NCI-H345 treated with DMSO at 0.1 percent for 48 hours (cell line): ENCODE data around the gene ITSN1.
"Not testable (repeated sequence)": the region's sequence is repeated elsewhere in the genome, so short reads cannot be mapped to it uniquely, and the experiment has no call there.

ENCODE experiments used
- DNase-seq: peaks from one replicate; lab custom pipeline; 2025; ENCODE audit not compliant: unreplicated experiment; lab: John Stamatoyannopoulos, UW

ITSN1 gene

DNA sequence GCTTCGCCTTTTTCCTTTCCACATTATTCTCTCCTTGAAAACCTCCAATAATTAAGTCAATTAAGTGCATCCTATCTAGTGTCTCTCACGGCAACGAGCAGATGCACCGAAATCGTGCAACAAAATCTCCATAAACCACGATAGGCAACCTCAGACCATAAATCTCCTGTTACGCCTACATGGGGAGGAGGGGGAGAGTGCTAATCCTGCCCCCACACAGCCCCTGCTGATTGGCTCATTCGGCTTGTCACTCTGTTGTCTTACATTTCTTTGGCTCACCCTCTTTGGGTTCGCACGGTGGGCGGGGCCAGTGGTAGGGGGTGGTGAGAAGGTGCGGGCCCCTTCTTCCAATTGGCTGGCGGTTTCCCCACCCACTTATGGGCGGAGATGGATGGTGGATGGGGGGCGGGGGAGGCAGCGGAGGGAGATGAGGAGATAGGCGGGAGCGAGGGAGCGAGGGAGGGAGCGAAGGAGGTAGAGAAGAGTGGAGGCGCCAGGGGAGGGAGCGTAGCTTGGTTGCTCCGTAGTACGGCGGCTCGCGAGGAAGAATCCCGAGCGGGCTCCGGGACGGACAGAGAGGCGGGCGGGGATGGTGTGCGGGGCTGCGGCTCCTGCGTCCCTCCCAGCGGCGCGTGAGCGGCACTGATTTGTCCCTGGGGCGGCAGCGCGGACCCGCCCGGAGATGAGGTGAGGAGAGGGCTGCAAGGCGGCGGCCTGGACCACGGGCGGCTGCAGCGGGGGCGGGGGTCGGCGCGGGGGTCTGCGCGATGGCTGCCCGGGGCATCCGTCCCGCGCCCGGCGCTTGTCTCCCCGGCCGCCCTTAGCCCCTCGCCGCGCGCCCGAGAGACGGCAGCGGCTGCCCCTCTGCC lies at the start of gene ITSN1:
TSS of gene ITSN1 (plus strand) at position 475 of the 869 bp plus-strand sequence. CDS start 76,328 bp downstream, outside the sequence.
- DNase-seq = peak; percentile 99

- no peak for DNase-seq
These were observed 44.2 kb upstream of the ITSN1 start for GRCh38 chr21:33598051-33598450.

DNA sequence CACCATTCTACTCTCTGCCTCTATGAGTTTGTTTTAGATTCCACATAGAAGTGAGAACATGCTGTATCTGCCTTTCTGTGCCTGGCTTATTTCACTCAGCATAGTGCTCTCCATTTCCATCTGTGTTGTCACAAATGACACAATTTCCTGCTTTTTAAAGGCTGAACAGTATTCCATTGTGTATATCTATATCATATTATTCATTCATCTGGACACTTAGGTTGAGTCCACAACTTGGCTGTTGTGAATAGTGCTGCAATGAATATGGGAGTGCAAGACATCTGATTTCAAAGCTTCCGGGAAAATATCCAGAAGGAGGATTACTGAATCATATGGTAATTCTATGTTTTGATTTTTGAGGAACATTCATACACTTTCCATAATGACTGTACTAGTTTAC lies 33.7 kb upstream of the ITSN1 start:
- no peak for DNase-seq

GRCh38 chr21:33611006-33611744 lies 31.1 kb upstream of the ITSN1 start:
- DNase-seq = no peak

GRCh38 chr21:33617565-33617964 lies 24.7 kb upstream of the ITSN1 start:
- DNase-seq = not testable (repeated sequence)

DNA sequence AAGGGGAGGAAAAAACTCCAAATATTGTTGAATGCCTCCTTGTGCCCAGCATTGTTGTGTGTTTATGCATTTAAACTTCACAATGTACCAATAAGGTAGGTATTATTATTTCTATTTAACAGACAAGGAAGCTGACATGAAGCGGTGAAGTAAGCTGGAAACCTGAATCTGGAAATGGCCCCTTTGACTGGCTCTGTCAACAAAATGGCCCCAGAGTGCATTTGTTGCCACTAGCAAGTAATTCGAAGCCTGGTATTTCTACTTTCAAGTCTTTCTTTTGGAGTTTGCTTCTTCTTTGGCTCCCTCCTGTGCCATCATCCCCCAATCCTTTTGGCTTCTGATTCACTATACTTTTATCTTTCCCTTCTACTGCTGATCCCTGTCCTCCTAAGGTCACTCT lies 23.9 kb upstream of the ITSN1 start:
- no peak for DNase-seq

DNA sequence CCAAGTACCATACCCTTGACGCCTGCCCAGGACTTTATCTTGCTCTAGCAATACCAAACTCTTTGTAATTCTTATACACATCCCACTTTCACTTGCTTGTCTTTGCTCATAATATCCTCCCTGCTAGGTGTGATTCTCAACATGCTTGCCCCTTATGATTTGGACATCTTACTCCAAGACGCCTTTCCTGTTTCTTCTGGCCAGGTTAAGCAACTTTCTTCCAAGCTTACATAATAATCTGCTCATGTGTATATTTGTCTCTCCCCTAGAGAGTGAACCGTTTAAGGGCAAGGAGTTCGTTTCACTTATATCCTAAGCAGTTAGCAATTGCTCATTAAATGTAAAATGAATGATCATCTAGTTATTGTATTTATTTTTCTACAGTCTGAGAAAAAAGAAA lies 22.6 kb upstream of the ITSN1 start:
- DNase-seq = no peak

GRCh38 chr21:33622253-33622652 lies 20.0 kb upstream of the ITSN1 start:
- DNase-seq = no peak

DNA sequence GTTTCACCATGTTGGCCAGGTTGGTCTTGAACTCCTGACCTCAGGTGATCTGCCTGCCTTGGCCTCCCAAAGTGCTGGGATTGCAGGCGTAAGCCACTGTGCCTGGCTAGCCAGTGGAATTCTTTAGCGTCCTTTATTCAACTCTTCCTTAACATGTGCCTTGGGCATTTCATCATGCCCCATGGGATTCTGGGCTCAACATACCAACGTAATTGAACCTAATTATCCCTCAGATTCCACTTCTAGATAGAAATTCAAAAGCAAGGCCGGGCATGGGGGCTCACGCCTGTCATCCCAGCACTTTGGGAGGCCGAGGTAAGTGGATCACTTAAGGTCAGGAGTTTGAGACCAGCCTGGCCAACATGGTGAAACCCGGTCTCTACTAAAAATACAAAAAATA lies 16.1 kb upstream of the ITSN1 start:
- DNase-seq = not testable (repeated sequence)

DNA sequence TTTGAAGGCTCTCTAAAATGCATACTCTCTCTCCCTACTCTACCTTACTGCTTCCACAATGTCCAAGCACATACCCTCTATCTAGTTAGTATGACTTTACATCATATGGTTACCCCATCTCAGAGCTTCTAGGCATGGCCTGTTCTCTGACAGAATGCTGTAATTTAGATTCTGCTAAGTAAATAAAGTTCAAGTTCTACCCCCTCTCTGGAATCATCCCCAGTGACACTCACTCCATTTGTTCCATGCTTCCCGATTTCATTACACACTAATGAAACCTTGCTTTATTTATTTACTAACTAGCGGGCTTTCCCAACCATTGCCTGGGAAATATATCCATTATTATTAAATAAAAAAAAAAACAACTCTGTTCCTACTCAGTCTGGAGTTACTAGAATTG lies 8.0 kb upstream of the ITSN1 start:
- DNase-seq = no peak

GRCh38 chr21:33640697-33641351 lies 1.5 kb upstream of the ITSN1 start:
- peak; percentile 74 for DNase-seq

DNA sequence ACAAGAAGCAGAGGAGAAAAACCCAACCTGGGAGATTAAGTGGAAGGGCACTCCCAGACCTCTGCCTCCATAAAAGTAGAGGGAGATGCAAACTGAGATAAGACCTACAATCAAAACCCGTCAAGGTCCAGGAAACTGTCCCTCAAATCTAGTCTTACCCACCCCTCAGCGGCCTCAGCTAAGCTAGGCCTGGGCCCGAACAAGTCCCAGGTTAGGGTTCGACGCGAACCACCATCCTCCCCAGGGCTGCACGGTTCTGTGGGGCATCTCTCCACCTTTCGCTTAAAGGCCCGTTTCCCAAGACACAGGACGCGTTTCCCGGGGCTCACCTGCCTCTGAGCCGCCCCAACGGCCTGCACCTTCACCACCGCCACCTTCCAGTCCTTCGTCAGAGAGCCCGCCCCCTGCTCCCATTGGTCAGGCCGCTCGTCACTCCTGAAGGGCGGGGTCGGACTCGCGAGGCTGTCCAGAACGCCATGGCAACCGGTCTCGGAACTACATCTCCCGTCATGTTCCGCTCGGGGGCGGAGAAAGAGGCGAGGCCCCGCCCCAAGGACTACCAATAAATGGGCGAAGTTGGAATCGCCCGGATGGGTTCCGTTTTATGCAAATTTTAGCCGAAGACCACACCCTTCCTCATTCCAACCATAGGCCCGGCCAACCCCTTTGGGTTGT lies 812 bp upstream of the ITSN1 start, which contains the start of gene CRYZL1:
TSS of gene CRYZL1 (minus strand) at position 390 of the 675 bp plus-strand sequence. CDS start 10,190 bp downstream, outside the sequence.
- DNase-seq = peak; percentile 99

DNA sequence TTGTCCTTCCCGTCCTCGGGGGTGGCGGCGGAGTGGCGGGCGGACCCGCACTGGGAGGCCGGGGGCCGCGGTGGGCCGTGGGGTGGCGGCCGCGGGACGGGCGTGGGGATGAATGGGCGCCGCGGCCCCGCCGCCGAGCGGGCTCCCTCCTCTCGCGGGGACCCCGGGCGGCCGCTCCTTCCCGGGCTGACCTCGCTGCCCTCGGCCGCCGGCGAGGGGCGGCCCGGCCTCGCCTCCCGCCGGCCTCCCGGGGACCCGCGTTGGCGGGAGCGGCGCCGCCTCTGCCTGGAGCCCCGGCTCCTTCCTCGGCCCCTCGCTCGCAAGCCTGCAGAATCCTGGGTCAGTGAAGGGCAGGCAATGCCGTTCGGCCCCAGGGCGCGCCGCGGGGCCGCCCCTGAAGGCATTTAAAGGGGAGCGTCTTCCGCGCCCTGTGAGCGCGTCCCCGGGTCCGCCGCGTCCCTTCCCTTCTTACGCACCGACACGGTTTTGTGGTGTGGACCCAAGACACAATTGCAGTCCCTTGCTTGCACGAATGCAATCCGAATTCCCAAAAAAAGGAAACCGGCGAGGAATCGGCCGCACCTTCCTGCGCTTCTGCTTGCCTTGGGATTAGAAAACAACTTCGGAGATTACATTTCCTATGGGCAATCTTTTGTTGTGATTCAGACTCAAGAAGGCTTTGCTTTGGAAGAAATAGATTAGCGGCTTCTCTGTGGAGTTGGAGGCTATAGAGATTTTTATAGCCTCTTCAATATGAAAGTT lies 776 bp downstream of the ITSN1 start:
- DNase-seq = no peak

DNA sequence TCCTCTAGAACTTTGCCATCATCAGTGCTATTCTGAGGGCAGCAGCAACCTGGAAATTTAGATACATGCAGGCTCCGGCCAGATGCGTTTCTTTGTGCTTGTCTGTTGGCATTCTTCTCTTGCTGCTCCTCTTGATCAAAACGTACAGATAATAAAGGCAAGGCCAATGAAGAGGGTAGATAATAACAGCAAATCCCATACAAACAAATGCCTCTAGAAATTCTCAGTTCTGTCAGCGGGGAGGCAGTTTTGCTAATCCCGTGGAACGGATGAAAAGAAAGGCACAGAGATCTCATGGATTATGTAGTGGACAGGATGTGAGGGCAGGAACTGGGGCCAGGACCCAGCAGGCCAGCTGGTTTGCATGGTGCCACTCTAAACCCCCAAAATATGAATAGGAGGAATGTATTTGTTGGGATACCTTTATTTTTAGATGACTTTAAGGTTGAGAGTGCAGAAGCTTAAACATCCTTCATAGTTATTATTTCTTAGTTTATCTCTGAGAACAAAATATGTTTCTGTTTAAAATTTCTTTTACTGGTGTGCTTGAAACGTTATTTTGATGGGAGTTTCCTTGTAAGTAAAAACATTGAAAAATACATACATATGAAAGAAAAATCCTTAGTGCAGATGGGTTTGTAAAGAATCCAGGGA lies 1.5 kb downstream of the ITSN1 start:
- DNase-seq = peak; percentile 38

DNA sequence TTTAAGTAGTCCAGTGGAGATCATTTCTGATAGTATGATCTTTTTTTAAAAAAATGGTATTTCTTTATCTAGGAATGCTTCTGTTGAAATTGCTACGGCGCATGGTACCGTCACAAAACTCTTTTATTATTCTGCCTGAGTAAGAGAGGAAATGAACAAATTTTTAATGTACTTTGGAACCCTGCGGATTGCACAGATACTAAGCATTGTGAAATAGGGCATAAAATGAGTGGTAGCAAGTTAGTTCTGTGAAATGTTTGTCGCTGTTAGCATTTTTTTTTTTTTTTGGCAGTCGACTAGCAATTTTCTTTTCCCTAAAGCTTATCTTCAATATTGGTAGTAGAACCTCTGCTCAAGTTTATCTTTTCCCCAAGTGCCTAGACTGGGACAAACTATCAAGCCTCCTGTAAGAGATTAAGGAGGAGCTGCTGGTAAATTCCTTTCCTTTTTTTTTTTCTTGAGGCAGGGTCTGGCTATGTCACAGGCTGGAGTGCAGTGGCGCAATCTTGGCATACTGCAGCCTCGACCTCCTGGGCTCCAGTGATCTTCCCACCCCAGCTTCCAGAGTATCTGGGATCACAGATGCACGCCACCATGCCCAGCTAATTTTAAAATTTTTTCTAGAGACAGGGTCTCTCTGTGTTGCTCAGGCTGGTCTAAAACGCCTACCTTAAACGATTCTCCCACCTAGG lies 2.2 kb downstream of the ITSN1 start:
- no peak for DNase-seq

GRCh38 chr21:33645730-33646129 lies 3.4 kb downstream of the ITSN1 start:
- no peak for DNase-seq

GRCh38 chr21:33647587-33647986 lies 5.3 kb downstream of the ITSN1 start:
- no peak for DNase-seq

GRCh38 chr21:33648555-33648954 lies 6.3 kb downstream of the ITSN1 start:
- DNase-seq = no peak

- no peak for DNase-seq
These were observed 7.9 kb downstream of the ITSN1 start for GRCh38 chr21:33650230-33650629.
